Thymus (tissue), 11 donors: ENCODE data around the gene PRRX1. TPM values are rescaled to one million over a fixed set of nuclear protein-coding genes. Genes with fewer than 3 reads are reported as not detected.

ENCODE experiments used
- DNase-seq, 9 donors: peaks; one replicate each; pipeline ENCODE4 v3.0.0-alpha.2; 2013; ENCODE audit warnings: low spot score in 9 of 9, low read depth in 6 of 9, missing footprints in 1 of 9
- H3K27ac ChIP-seq, 2 donors: one replicate each; pipeline ENCODE4 v1.5.1; 2013; ENCODE audit warnings: control low read depth in 1 of 2, low read depth in 1 of 2, low read length in 1 of 2, mild to moderate bottlenecking in 1 of 2, moderate library complexity in 1 of 2
- H3K27me3 ChIP-seq, 2 donors: one replicate each; pipeline ENCODE4 v1.5.1; 2013; ENCODE audit warnings: low read length in 1 of 2; ENCODE audit not compliant: control insufficient read depth in 2 of 2, insufficient read depth in 1 of 2
- H3K36me3 ChIP-seq, 2 donors: one replicate each; pipeline ENCODE4 v1.5.1; 2013; ENCODE audit warnings: low read length in 1 of 2, mild to moderate bottlenecking in 1 of 2, moderate library complexity in 1 of 2; ENCODE audit not compliant: control insufficient read depth in 2 of 2, insufficient read depth in 2 of 2
- H3K4me1 ChIP-seq, 2 donors: one replicate each; pipeline ENCODE4 v1.5.1; 2013; ENCODE audit warnings: low read length in 2 of 2; ENCODE audit not compliant: control insufficient read depth in 2 of 2, insufficient read depth in 2 of 2
- H3K4me3 ChIP-seq, 2 donors: one replicate each; pipeline ENCODE4 v1.5.1; 2013; ENCODE audit warnings: low read length in 2 of 2, control low read depth in 1 of 2, mild to moderate bottlenecking in 1 of 2
- H3K9me3 ChIP-seq, 2 donors: one replicate each; pipeline ENCODE4 v1.5.1; 2013; ENCODE audit warnings: low read length in 1 of 2, mild to moderate bottlenecking in 1 of 2; ENCODE audit not compliant: control insufficient read depth in 2 of 2, insufficient read depth in 1 of 2
- WGBS: extraction: QIAGEN DNeasy Blood & Tissue Kit; methylation state at CpG from one replicate; pipeline ENCODE4 v1.1.7; 2013; 5-methylcytosine and 5-hydroxymethylcytosine counted together
- polyA plus RNA-seq: library from polyadenylated mRNA; stranded (reverse); fragments of 200-250 nt; gene quantifications from one replicate; pipeline ENCODE4 v1.2.3, GENCODE V29; 2013
- total RNA-seq: library from RNA; stranded (reverse); fragments of 120-200 nt; gene quantifications from one replicate; pipeline ENCODE4 v1.2.4, GENCODE V29; 2013
- donor health status: healthy.

PRRX1 gene
- total and polyA plus RNA-seq, 2 donors: 17.1 to 18.3 TPM

- no peak overlapping the region for H3K4me3 ChIP-seq
- H3K27me3 ChIP-seq: no peaks in the 10 kb centered on the region
- no peak for DNase-seq
- H3K27ac ChIP-seq: no peak overlapping the region
- H3K9me3 ChIP-seq: no peaks in the 10 kb centered on the region
- H3K4me1 ChIP-seq: no peaks in the 10 kb centered on the region
- 94% methylated on average over 4 of the region's 4 CpGs for WGBS
- H3K36me3 ChIP-seq: no peaks in the 10 kb centered on the region
Observed at GRCh38 chr1:170721621-170722020, 57.7 kb downstream of the PRRX1 start.

GRCh38 chr1:170723518-170723917 is 59.6 kb downstream of the PRRX1 start:
- no peak overlapping the region for H3K4me3 ChIP-seq
- H3K27ac ChIP-seq: no peak overlapping the region
- 95% methylated on average over 2 of the region's 2 CpGs for WGBS
- H3K36me3 ChIP-seq: no peaks in the 10 kb centered on the region
- no peaks in the 10 kb centered on the region for H3K4me1 ChIP-seq
- H3K9me3 ChIP-seq: no peaks in the 10 kb centered on the region
- H3K27me3 ChIP-seq: no peaks in the 10 kb centered on the region
- no peak for DNase-seq

GRCh38 chr1:170725326-170725725 is 61.4 kb downstream of the PRRX1 start:
- H3K27ac ChIP-seq: no peak overlapping the region
- no peaks in the 10 kb centered on the region for H3K9me3 ChIP-seq
- no peak overlapping the region for H3K4me3 ChIP-seq
- no peaks in the 10 kb centered on the region for H3K36me3 ChIP-seq
- H3K4me1 ChIP-seq: no peaks in the 10 kb centered on the region
- DNase-seq: no peak
- no peaks in the 10 kb centered on the region for H3K27me3 ChIP-seq
- 92% methylated on average over 1 of the region's 1 CpG for WGBS

GRCh38 chr1:170727963-170728362 is 64.0 kb downstream of the PRRX1 start:
- Histone ChIP-seq H3K9me3 (no peaks in the 10 kb centered on the region), H3K27me3 (no peaks in the 10 kb centered on the region), H3K36me3 (no peaks in the 10 kb centered on the region), H3K4me1 (no peaks in the 10 kb centered on the region), H3K27ac (no peak overlapping the region), H3K4me3 (no peak overlapping the region)
- no peak for DNase-seq
- 89% methylated on average over 5 of the region's 5 CpGs for WGBS

GRCh38 chr1:170729225-170730002 is 65.5 kb downstream of the PRRX1 start:
- DNase-seq: no peak
- Histone ChIP-seq H3K4me1 (no peaks in the 10 kb centered on the region), H3K36me3 (no peaks in the 10 kb centered on the region), H3K4me3 (no peak overlapping the region), H3K27ac (no peak overlapping the region), H3K9me3 (no peaks in the 10 kb centered on the region), H3K27me3 (no peaks in the 10 kb centered on the region)
- WGBS: 87% methylated on average over 6 of the region's 6 CpGs

- H3K36me3 ChIP-seq: no peaks in the 10 kb centered on the region
- 77% methylated on average over 6 of the region's 6 CpGs for WGBS
- DNase-seq: no peak
- H3K4me1 ChIP-seq: no peaks in the 10 kb centered on the region
- no peak overlapping the region for H3K4me3 ChIP-seq
- no peaks in the 10 kb centered on the region for H3K27me3 ChIP-seq
- no peaks in the 10 kb centered on the region for H3K9me3 ChIP-seq
- H3K27ac ChIP-seq: no peak overlapping the region
Observed at GRCh38 chr1:170730014-170730413, 66.1 kb downstream of the PRRX1 start.

- Histone ChIP-seq H3K4me3 (no peak overlapping the region), H3K27ac (no peak overlapping the region), H3K4me1 (no peaks in the 10 kb centered on the region), H3K9me3 (no peaks in the 10 kb centered on the region), H3K36me3 (no peaks in the 10 kb centered on the region), H3K27me3 (no peaks in the 10 kb centered on the region)
- DNase-seq: no peak
- WGBS: 89% methylated on average over 6 of the region's 6 CpGs
Observed at GRCh38 chr1:170730438-170730837, 66.5 kb downstream of the PRRX1 start.

- Histone ChIP-seq H3K9me3 (no peaks in the 10 kb centered on the region), H3K36me3 (no peaks in the 10 kb centered on the region), H3K4me1 (no peaks in the 10 kb centered on the region), H3K4me3 (no peak overlapping the region), H3K27ac (no peak overlapping the region), H3K27me3 (no peaks in the 10 kb centered on the region)
- 62% methylated on average over 4 of the region's 4 CpGs for WGBS
- DNase-seq: no peak
Observed at GRCh38 chr1:170731566-170732251, 67.8 kb downstream of the PRRX1 start.

GRCh38 chr1:170732252-170732588 is 68.3 kb downstream of the PRRX1 start:
- Histone ChIP-seq H3K36me3 (no peaks in the 10 kb centered on the region), H3K4me1 (no peaks in the 10 kb centered on the region), H3K27ac (no peak overlapping the region), H3K4me3 (no peak overlapping the region), H3K27me3 (no peaks in the 10 kb centered on the region), H3K9me3 (no peaks in the 10 kb centered on the region)
- 65% methylated on average over 2 of the region's 2 CpGs for WGBS
- DNase-seq: no peak
